Hepatocyte (in vitro differentiated cells): ENCODE measurements around the gene RNPC3. TPM values are rescaled to one million over a fixed set of nuclear protein-coding genes. Genes with fewer than 3 reads are reported as not detected.

Experiments
- DNase-seq: peaks from one replicate; pipeline ENCODE4 v3.0.0-alpha.2; 2016; ENCODE audit warnings: low spot score
- H2AFZ ChIP-seq: fragments of 200-600 bp; sonication (generic); 2 replicates; pipeline ENCODE4 v1.6.0; 2016; ENCODE audit warnings: antibody characterized with exemption, mild to moderate bottlenecking
- H3K27ac ChIP-seq: fragments of 200-600 bp; sonication (generic); 2 replicates; pipeline ENCODE4 v1.5.1; 2016; ENCODE audit warnings: mild to moderate bottlenecking
- H3K27me3 ChIP-seq: fragments of 200-600 bp; sonication (generic); 2 replicates; pipeline ENCODE4 v1.6.1; 2016
- H3K36me3 ChIP-seq: fragments of 200-600 bp; sonication (generic); replicated peaks from 2 replicates; pipeline ENCODE4 v1.5.1; 2016; ENCODE audit warnings: low read depth; ENCODE audit not compliant: insufficient read depth
- H3K4me1 ChIP-seq: fragments of 200-600 bp; sonication (generic); 2 replicates; pipeline ENCODE4 v1.5.1; 2016; ENCODE audit warnings: mild to moderate bottlenecking, moderate library complexity; ENCODE audit not compliant: insufficient read depth
- H3K4me2 ChIP-seq: fragments of 200-600 bp; sonication (generic); 2 replicates; pipeline ENCODE4 v1.6.0; 2016
- H3K4me3 ChIP-seq: fragments of 200-600 bp; sonication (generic); 2 replicates; pipeline ENCODE4 v1.5.1; 2016; ENCODE audit warnings: mild to moderate bottlenecking
- H3K79me2 ChIP-seq: fragments of 200-600 bp; sonication (generic); 2 replicates; pipeline ENCODE4 v1.6.0; 2017; ENCODE audit warnings: mild to moderate bottlenecking
- H3K9me2 ChIP-seq: fragments of 200-600 bp; sonication (generic); replicated peaks from 2 replicates; pipeline ENCODE4 v1.6.0; 2017; ENCODE audit warnings: mild to moderate bottlenecking; ENCODE audit not compliant: insufficient read depth
- H3K9me3 ChIP-seq: fragments of 200-600 bp; sonication (generic); 2 replicates; pipeline ENCODE4 v1.5.1; 2016; ENCODE audit warnings: low read depth, mild to moderate bottlenecking
- H4K20me1 ChIP-seq: fragments of 200-600 bp; sonication (generic); 2 replicates; pipeline ENCODE4 v1.6.0; 2016; ENCODE audit warnings: mild to moderate bottlenecking; ENCODE audit not compliant: insufficient read depth, poor library complexity, severe bottlenecking
- EZH2 ChIP-seq: fragments of 200-600 bp; sonication (generic); IDR thresholded peaks from 2 replicates; pipeline ENCODE4 v1.6.1; 2016; ENCODE audit warnings: antibody characterized with exemption, mild to moderate bottlenecking, borderline replicate concordance
- EZH2phosphoT487 ChIP-seq: fragments of 200-600 bp; sonication (generic); IDR thresholded peaks from one replicate; pipeline ENCODE4 v1.6.1; 2018; ENCODE audit warnings: antibody characterized with exemption, mild to moderate bottlenecking, low read depth, moderate library complexity; ENCODE audit not compliant: unreplicated experiment, severe bottlenecking
- WGBS: methylation state at CpG from one replicate; pipeline ENCODE4 v1.1.6; 2016; ENCODE audit warnings: low lambda C conversion rate; ENCODE audit errors: missing lambda C conversion rate; 5-methylcytosine and 5-hydroxymethylcytosine counted together
- polyA plus RNA-seq: library from polyadenylated mRNA; unstranded; fragments of >200 nt; fragmentation: Nextera tagmentation; extraction: Ambion mirVana; gene quantifications from 2 replicates; pipeline ENCODE4 v1.2.1, GENCODE V29; 2016
- total RNA-seq: library from RNA; depleted of rRNA; stranded (reverse); fragments of >200 nt; gene quantifications from 2 replicates; pipeline ENCODE4 v1.2.3, GENCODE V29; 2014
- TF ChIP-seq, protein P1 (sequence below): fragments of 200-600 bp; sonication (generic); IDR thresholded peaks from 2 replicates; pipeline ENCODE4 v1.5.1; 2016; ENCODE audit warnings: antibody characterized with exemption, mild to moderate bottlenecking; ENCODE audit not compliant: poor library complexity

The RNPC3 gene
- total and polyA plus RNA-seq, 2 experiments from 2014 or later, result 13.4 to 16.7 TPM

- H3K4me1 ChIP-seq, result no peaks in the 10 kb centered on the region
- WGBS, result 97% methylated on average over 1 of the region's 1 CpG
- H2AFZ ChIP-seq, result no peak overlapping the region
- no peak overlapping the region for H3K4me2 ChIP-seq
- TF ChIP-seq, protein P1, sequence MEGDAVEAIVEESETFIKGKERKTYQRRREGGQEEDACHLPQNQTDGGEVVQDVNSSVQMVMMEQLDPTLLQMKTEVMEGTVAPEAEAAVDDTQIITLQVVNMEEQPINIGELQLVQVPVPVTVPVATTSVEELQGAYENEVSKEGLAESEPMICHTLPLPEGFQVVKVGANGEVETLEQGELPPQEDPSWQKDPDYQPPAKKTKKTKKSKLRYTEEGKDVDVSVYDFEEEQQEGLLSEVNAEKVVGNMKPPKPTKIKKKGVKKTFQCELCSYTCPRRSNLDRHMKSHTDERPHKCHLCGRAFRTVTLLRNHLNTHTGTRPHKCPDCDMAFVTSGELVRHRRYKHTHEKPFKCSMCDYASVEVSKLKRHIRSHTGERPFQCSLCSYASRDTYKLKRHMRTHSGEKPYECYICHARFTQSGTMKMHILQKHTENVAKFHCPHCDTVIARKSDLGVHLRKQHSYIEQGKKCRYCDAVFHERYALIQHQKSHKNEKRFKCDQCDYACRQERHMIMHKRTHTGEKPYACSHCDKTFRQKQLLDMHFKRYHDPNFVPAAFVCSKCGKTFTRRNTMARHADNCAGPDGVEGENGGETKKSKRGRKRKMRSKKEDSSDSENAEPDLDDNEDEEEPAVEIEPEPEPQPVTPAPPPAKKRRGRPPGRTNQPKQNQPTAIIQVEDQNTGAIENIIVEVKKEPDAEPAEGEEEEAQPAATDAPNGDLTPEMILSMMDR, result no peak
- TF ChIP-seq EZH2 (no peak), EZH2phosphoT487 (no peak)
- DNase-seq, result no peak
- no peak overlapping the region for H3K4me3 ChIP-seq
- H3K27ac ChIP-seq, result no peak overlapping the region
- H4K20me1 ChIP-seq, result no peaks in the 10 kb centered on the region
- no peaks in the 10 kb centered on the region for H3K9me3 ChIP-seq
- H3K27me3 ChIP-seq, result no peaks in the 10 kb centered on the region
- no peaks in the 10 kb centered on the region for H3K79me2 ChIP-seq
- no peaks in the 10 kb centered on the region for H3K9me2 ChIP-seq
- H3K36me3 ChIP-seq, result no peaks in the 10 kb centered on the region
Measured at GRCh38 chr1:103509250-103509649, 16.2 kb upstream of the RNPC3 start.

- H3K27me3 ChIP-seq, result no peaks in the 10 kb centered on the region
- H4K20me1 ChIP-seq, result no peaks in the 10 kb centered on the region
- no peak overlapping the region for H2AFZ ChIP-seq
- H3K9me2 ChIP-seq, result no peaks in the 10 kb centered on the region
- no peaks in the 10 kb centered on the region for H3K79me2 ChIP-seq
- no peaks in the 10 kb centered on the region for H3K4me1 ChIP-seq
- no peak for DNase-seq
- H3K4me2 ChIP-seq, result no peak overlapping the region
- 100% methylated on average over 1 of the region's 1 CpG for WGBS
- TF ChIP-seq EZH2 (no peak), EZH2phosphoT487 (no peak)
- TF ChIP-seq, protein P1, result no peak
- no peak overlapping the region for H3K4me3 ChIP-seq
- no peaks in the 10 kb centered on the region for H3K9me3 ChIP-seq
- H3K27ac ChIP-seq, result no peak overlapping the region
- no peaks in the 10 kb centered on the region for H3K36me3 ChIP-seq
Measured at GRCh38 chr1:103513711-103514110, 11.8 kb upstream of the RNPC3 start.

GRCh38 chr1:103514920-103515503, 10.5 kb upstream of the RNPC3 start:
- Histone ChIP-seq H3K27me3 (no peaks in the 10 kb centered on the region), H3K4me3 (no peak overlapping the region), H4K20me1 (no peaks in the 10 kb centered on the region), H3K79me2 (no peaks in the 10 kb centered on the region), H2AFZ (no peak overlapping the region), H3K36me3 (no peaks in the 10 kb centered on the region), H3K4me2 (no peak overlapping the region), H3K27ac (no peak overlapping the region), H3K9me3 (no peaks in the 10 kb centered on the region), H3K9me2 (no peaks in the 10 kb centered on the region), H3K4me1 (no peaks in the 10 kb centered on the region)
- peak; percentile 54 for DNase-seq
- TF ChIP-seq EZH2, result no peak
- TF ChIP-seq, protein P1, result peak; percentile 77
- 80% methylated on average over 1 of the region's 1 CpG for WGBS
